ENCODE measurements around the gene LGMN. TPM values are rescaled to one million over a fixed set of nuclear protein-coding genes. Genes with fewer than 3 reads are reported as not detected.

The LGMN gene
- polyA plus RNA-seq, 1 donor (not counting 4 experiments of a cell fraction or from before 2014, with no cell fraction given): 61.0 TPM

DNA sequence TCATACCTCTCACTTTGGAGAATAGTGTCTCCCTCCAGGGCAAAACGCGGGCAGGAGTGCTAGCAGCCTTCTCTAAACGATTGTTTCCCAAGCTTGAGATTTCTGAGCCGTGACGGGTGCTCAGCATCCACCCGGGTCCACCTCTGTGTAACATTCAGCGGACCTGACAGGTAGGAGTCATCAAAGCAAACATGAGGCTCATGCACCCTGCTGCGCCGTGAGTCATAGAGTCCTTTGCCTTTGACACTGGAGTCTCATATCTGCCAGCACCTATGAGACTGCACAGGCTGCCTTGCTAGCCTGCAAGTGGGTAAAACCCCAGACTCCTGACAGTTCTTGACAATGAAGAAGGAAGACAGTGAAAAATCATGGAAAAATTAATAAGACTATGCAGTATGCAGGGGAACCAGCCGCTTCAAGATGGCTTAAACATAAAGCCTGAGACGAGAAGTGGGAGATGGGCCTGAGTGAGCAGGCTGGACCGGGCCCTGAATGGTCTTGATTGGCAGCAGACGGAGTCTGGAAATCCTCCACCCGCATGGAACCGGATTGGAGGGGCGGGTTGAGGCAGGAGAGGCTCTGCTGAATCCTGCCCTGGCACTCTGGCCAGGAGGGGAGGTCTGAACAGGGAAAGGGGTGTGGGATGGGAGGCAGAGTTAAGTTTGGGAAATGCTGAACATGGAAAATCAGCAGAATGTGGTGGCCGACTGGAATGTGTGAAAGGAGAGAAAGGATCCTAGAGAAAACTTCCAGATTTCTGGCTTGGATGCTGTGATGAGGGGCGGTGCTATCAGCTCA is 54.2 kb downstream of the LGMN start:
- no peak overlapping the region for H3K4me3 ChIP-seq (ENCODE audit: control insufficient read depth in 2 of 3, extremely low read depth in 1 of 3, insufficient read depth in 2 of 3, low read depth in 1 of 3, low read length in 3 of 3)
- H3K9me3 ChIP-seq (ENCODE audit: control insufficient read depth, low read depth, low read length): no peaks in the 10 kb centered on the region
- H3K9ac ChIP-seq (ENCODE audit: control insufficient read depth, extremely low read depth, insufficient read depth, low read length): no peak overlapping the region
- H3K79me2 ChIP-seq (ENCODE audit: control insufficient read depth, insufficient read depth, low read length): no peaks in the 10 kb centered on the region
- FAIRE-seq (no peak), DNase-seq (ENCODE audit: low read depth, low spot score) (no peak)
- H3K4me1 ChIP-seq (ENCODE audit: control insufficient read depth, extremely low read depth, insufficient read depth, low read length): no peaks in the 10 kb centered on the region
- H4K20me1 ChIP-seq (ENCODE audit: control insufficient read depth, extremely low read depth, insufficient read depth, low read length): no peaks in the 10 kb centered on the region
- no peak overlapping the region for H3K27ac ChIP-seq (ENCODE audit: control insufficient read depth, insufficient read depth, low read length)
- no peak overlapping the region for H2AFZ ChIP-seq (ENCODE audit: control insufficient read depth, low read length)
- no peaks in the 10 kb centered on the region for H3K36me3 ChIP-seq (ENCODE audit: control insufficient read depth in 2 of 2, extremely low read depth in 1 of 2, insufficient read depth in 2 of 2, low read length in 2 of 2)
- H3K27me3 ChIP-seq (ENCODE audit: control insufficient read depth, extremely low read depth, insufficient read depth, low read length): no peaks in the 10 kb centered on the region
- H3K9me1 ChIP-seq (ENCODE audit: control insufficient read depth, extremely low read depth, insufficient read depth, low read length): no peaks in the 10 kb centered on the region
- TF ChIP-seq, protein P1, sequence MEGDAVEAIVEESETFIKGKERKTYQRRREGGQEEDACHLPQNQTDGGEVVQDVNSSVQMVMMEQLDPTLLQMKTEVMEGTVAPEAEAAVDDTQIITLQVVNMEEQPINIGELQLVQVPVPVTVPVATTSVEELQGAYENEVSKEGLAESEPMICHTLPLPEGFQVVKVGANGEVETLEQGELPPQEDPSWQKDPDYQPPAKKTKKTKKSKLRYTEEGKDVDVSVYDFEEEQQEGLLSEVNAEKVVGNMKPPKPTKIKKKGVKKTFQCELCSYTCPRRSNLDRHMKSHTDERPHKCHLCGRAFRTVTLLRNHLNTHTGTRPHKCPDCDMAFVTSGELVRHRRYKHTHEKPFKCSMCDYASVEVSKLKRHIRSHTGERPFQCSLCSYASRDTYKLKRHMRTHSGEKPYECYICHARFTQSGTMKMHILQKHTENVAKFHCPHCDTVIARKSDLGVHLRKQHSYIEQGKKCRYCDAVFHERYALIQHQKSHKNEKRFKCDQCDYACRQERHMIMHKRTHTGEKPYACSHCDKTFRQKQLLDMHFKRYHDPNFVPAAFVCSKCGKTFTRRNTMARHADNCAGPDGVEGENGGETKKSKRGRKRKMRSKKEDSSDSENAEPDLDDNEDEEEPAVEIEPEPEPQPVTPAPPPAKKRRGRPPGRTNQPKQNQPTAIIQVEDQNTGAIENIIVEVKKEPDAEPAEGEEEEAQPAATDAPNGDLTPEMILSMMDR (optimal IDR thresholded peaks at IDR 0.05 in 1 of 3, IDR thresholded peaks at IDR 0.05 in 1 of 3, conservative IDR thresholded peaks at IDR 0.05 in 1 of 3; ENCODE audit: extremely low read depth in 1 of 3, insufficient read depth in 2 of 3, low read length in 3 of 3): no peak
- TF ChIP-seq EZH2 (IDR thresholded peaks at IDR 0.05; ENCODE audit: low read length): no peak
- dilution Hi-C loops (cut with MboI; ENCODE audit: extremely low pct_ligation_motif_present, low sequenced_read_pairs): no loop called here
- no peak overlapping the region for H3K4me2 ChIP-seq (ENCODE audit: control insufficient read depth, extremely low read depth, insufficient read depth, low read depth, low read length)

DNA sequence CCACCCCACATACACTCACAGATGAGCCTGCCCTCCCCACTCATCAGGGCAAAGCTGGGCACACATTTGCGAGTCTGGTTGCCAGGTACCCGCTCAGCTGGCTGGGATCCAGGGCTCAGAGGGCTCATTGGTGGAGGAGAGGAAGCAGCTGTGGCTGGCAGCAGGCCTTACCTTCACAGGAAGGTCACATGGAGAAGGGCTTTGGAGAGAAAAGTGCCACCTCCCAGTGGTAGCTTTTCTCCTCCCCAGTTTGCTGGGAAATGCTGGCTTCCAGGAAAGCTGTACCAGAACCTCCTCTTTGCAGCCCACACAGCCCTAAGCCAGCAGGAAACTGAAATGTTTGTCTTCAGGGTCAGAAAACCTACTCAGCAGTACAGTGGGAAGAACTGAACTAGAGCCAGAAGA is 55.6 kb downstream of the LGMN start:
- Histone ChIP-seq H3K4me2 (ENCODE audit: control insufficient read depth, extremely low read depth, insufficient read depth, low read depth, low read length) (no peak overlapping the region), H3K36me3 (ENCODE audit: control insufficient read depth in 2 of 2, extremely low read depth in 1 of 2, insufficient read depth in 2 of 2, low read length in 2 of 2) (no peaks in the 10 kb centered on the region)
- no peak for FAIRE-seq

More for the DNA sequence above, 55.6 kb downstream of the LGMN start:
- H3K4me1 ChIP-seq (ENCODE audit: control insufficient read depth, extremely low read depth, insufficient read depth, low read length): no peaks in the 10 kb centered on the region
- H3K27me3 ChIP-seq (ENCODE audit: control insufficient read depth, extremely low read depth, insufficient read depth, low read length): peaks cover 5% of the 10 kb centered on the region
- H3K27ac ChIP-seq (ENCODE audit: control insufficient read depth, insufficient read depth, low read length): no peak overlapping the region
- H3K9me3 ChIP-seq (ENCODE audit: control insufficient read depth, low read depth, low read length): no peaks in the 10 kb centered on the region
- no peak overlapping the region for H2AFZ ChIP-seq (ENCODE audit: control insufficient read depth, low read length)
- DNase-seq (ENCODE audit: low read depth, low spot score): no peak
- no peak overlapping the region for H3K4me3 ChIP-seq (ENCODE audit: control insufficient read depth in 2 of 3, extremely low read depth in 1 of 3, insufficient read depth in 2 of 3, low read depth in 1 of 3, low read length in 3 of 3)
- no peaks in the 10 kb centered on the region for H3K9me1 ChIP-seq (ENCODE audit: control insufficient read depth, extremely low read depth, insufficient read depth, low read length)
- TF ChIP-seq EZH2 (IDR thresholded peaks at IDR 0.05; ENCODE audit: low read length): no peak
- TF ChIP-seq, protein P1 (optimal IDR thresholded peaks at IDR 0.05 in 1 of 3, IDR thresholded peaks at IDR 0.05 in 1 of 3, conservative IDR thresholded peaks at IDR 0.05 in 1 of 3; ENCODE audit: extremely low read depth in 1 of 3, insufficient read depth in 2 of 3, low read length in 3 of 3): no peak
- H4K20me1 ChIP-seq (ENCODE audit: control insufficient read depth, extremely low read depth, insufficient read depth, low read length): no peaks in the 10 kb centered on the region
- H3K9ac ChIP-seq (ENCODE audit: control insufficient read depth, extremely low read depth, insufficient read depth, low read length): no peak overlapping the region
- dilution Hi-C loops (cut with MboI; ENCODE audit: extremely low pct_ligation_motif_present, low sequenced_read_pairs): no loop called here
- no peaks in the 10 kb centered on the region for H3K79me2 ChIP-seq (ENCODE audit: control insufficient read depth, insufficient read depth, low read length)

Measured in keratinocyte (primary cell).